Stimulated activated CD8-positive, alpha-beta memory T cell treated with anti-CD3 and anti-CD28 coated beads, Interleukin-15, amount 100 ng/mL, for 4 hours (primary cell): ENCODE results near the gene RGL3.
"Not testable (repeated sequence)": the region's sequence is repeated elsewhere in the genome, so short reads cannot be mapped to it uniquely, and the experiment has no call there.

ENCODE experiments used
- DNase-seq, 2 donors: peaks; one replicate each; pipeline ENCODE4 v3.0.0-alpha.2; 2020; ENCODE audit warnings: low read depth in 2 of 2

Gene RGL3

GRCh38 chr19:11383706-11384048, 35.4 kb downstream of the RGL3 start:
- DNase-seq = no peak

- no peak for DNase-seq
Observed at GRCh38 chr19:11382898-11383705, 36.0 kb downstream of the RGL3 start.

DNA sequence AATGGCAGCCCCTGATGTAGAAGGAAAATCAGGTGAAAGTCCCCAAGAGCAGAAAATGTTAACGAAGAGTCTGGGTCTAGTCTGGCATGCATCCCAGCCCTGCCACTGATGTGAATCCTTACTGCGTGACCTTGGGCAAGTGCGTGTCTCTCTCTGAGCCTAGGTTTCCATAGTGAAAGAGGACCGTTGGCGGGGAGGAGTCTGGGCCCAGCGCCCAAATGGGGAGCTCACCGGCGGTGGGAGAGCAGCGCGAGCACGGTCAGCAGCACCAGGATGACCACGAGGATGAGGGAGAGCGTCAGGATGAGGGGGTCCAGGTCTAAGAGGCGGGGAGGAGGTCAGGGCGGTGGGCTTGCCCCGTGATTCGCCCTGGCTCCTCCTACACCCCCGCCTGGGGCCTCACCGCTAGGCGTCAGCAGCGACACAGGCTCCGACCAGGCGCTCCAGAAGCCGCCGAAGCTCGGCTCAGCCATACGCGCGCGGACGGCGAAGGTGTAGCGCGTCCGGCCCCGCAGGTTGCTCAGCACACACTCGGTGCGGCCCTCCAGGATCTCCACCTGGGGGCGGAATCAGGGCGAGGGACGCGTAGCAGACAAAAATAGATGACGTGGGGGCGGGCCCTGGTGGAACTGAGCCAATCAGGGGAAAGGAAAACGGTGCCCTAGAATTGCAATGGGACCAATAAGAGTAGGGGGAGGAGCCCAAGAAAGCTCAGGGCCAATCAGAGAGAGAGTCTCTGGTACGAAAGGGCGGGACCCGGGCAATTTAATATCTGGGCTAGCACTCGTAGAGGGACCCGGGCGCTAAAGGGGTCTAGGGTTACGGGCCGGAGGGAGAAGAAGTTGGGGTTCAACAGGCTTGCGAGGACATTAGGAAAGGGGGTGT, 38.2 kb downstream of the RGL3 start:
- peak; percentile 87 to 94 for DNase-seq

DNA sequence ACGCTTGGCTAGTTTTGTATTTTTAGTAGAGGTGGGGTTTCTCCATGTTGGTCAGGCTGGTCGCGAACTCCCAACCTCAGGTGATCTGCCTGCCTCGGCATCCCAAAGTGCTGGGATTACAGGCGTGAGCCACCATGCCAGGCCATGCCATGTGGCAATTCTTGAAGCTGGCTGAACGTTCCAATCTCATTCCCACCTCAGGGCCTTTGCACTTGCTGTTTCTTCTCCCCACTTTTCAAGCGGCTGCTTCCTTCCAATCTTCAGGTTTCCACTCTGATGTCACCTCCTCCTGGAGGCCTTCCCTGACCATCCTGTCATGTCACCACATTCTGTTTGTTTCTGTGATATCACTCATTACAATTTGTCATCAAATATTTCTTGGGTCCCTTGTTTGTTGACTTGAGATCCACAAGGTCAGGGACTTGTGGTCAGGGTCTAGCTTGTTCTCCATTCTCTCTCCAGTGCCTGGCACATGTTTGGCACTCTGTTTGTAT, 39.2 kb downstream of the RGL3 start:
- no peak for DNase-seq

- not testable (repeated sequence) for DNase-seq
Observed at GRCh38 chr19:11379269-11379845, 39.8 kb downstream of the RGL3 start.

GRCh38 chr19:11378319-11379189, 40.6 kb downstream of the RGL3 start:
- DNase-seq = no peak

- DNase-seq = no peak
Observed at GRCh38 chr19:11377756-11378155, 41.4 kb downstream of the RGL3 start.

- DNase-seq = no peak
Observed at GRCh38 chr19:11377237-11377636, 41.9 kb downstream of the RGL3 start.

DNA sequence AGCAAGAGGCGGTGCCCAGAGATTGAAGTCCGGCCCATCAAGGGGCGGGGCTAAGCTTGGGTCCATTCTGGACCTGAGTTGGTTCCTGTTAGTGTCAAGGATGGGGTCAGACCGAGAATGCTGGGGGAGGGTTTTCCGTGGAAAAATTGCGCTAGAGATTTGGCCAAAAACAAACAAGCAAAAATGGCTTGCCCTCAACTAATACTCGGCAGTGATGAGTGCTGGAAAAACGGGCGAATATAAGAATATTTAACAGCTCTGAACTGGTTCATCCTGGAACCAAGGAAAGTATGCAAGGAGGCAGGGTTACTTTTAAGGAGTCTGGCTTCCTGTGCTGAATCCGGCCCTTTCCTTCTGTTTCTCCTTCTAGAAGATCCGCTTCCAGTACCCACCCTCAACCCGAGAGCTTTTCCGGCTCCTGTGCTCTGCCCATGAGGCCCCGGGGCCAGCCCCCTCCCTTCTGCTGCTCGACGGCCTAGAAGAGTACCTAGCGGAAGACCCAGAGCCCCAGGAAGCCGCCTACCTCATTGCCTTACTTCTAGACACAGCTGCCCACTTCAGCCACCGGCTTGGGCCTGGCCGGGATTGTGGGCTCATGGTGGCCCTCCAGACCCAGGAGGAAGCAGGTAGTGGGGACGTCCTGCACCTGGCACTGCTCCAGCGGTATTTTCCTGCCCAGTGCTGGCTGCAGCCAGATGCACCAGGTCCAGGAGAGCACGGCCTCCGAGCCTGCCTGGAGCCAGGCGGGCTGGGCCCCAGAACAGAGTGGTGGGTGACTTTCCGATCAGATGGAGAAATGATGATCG, 43.8 kb downstream of the RGL3 start:
- DNase-seq = peak; percentile 24 to 27

- DNase-seq = peak; percentile 92 to 96
Observed at GRCh38 chr19:11374433-11375142, 44.5 kb downstream of the RGL3 start, which contains the start of gene SWSAP1. Gene SWSAP1 (plus strand): TSS chr19:11374666. CDS start chr19:11374681, 15 bp downstream.

- DNase-seq = no peak
Observed at GRCh38 chr19:11373885-11374432, 45.2 kb downstream of the RGL3 start.

DNA sequence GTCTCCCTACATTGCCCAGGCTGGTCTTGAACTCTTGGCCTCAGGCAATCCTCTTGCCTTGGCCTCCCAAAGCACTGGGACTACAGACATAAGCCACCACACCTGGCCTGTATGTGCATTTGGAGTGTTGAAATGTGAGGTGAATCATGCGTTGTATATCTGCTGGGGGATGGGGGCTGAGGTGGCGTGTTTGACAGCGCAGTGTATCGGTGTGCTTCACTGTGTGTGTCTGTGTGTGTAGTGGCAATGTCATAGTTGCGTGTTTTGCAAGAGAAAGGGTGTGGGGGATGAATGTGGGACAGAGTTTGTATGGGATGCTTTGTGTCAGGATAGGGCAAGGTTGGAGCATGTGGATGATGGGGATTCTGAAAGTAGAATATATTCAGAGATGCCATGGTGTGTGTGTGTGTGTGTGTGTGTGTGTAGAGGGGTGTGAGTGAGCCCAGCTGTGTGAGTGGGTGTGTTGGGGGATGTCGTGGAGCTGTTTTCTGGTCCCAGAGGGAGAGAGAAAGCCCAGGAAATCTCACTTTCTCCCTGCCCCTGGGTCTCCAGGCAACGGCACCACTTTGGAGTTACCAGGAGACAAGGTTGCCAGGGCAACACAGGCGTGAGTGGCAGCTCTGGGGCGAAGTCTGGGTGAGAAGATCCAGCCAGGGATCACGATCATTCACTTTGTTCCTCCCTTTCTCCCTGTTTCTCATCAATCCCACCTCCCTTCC, 45.8 kb downstream of the RGL3 start:
- DNase-seq = no peak

DNA sequence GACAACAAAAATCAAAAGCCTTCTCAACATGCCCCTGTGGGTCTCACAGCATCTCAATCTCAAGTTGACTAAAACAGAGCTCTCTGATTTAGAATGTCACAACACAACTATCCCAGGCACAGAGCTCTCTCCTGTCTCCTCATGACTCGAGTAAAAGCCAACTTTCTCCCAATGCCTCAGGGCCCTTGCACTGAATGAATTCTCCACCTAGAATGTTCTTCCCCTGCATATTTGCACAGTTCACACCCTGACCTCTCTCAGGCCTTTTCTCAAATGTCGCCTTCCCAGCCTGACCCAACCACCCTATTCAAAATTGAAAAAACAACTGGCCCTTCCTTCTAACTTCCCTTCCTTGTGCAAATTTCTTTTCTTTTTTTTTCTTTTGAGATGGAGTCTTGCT, 48.4 kb downstream of the RGL3 start:
- DNase-seq = no peak

DNA sequence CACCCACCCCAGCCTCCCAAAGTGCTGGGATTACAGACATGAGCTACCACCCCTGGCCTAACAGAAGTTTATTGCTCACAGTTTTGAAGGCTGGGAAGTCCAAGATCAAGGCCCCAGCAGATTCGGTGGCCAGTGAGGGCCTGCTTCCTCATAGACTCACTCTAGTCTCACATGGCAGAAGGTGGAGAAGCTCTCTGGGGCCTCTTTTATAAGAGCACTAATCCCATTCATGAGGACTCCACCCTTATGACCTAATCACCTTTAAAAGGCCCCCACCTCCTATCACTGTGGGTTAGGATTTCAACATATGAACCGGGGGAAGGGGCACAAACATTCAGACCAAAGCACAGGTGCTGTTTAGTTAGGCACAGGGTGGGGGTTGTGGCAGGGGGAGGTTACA, 51.6 kb downstream of the RGL3 start:
- DNase-seq = no peak

- DNase-seq = no peak
Observed at GRCh38 chr19:11365557-11366117, 53.5 kb downstream of the RGL3 start.

DNA sequence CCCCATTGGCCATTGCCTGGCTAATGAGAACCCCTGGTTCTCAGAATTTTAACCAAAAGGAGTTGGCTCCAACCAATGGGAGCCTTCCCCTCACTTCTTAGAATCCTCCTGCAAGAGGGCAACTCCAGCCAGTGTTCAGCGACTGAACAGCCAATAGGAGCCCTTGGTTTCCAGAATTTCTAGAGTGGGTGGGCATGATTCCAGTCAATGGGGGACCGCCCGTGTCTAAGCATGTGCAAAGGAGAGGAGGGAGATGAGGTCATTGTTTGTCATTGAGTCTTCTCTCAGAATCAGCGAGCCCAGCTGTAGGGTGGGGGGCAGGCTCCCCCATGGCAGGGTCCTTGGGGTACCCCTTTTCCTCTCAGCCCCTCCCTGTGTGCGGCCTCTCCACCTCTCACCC, 54.2 kb downstream of the RGL3 start:
- no peak for DNase-seq

DNA sequence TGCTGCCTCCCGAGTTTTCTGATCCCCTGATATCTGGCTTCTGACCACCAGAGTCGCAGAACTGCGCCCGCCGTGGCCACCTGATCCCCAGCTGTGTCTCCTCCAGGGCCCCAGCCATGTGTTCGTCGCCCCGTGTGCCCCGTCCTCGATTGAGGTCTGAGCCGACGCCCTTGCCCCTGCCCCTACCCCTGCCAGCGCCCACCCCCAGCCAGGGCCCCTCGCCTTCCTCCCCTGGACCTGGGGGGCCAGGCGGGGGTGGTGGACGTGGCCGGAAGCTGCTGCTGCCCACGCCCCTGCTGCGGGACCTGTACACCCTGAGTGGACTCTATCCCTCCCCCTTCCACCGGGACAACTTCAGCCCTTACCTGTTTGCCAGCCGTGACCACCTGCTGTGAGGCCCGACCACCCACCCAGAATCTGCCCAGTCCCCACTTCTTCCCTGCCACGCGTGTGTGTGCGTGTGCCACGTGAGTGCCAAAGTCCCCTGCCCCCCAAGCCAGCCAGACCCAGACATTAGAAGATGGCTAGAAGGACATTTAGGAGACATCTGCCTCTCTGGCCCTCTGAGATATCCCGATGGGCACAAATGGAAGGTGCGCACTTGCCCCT, 54.7 kb downstream of the RGL3 start:
- DNase-seq = no peak

GRCh38 chr19:11363881-11364280, 55.2 kb downstream of the RGL3 start:
- DNase-seq = no peak
